Measurements from ENCODE around the gene CATSPERD. TPM values are rescaled to one million over a fixed set of nuclear protein-coding genes. Genes with fewer than 3 reads are reported as not detected.
A peak's percentile ranks its signal among the peaks of the same experiment; 100 is the strongest.

Gene CATSPERD
- total and polyA plus RNA-seq, 9 of the 15 experiments (the other 6 are each of a cell fraction or from before 2014, with no cell fraction given), result not detected

DNA sequence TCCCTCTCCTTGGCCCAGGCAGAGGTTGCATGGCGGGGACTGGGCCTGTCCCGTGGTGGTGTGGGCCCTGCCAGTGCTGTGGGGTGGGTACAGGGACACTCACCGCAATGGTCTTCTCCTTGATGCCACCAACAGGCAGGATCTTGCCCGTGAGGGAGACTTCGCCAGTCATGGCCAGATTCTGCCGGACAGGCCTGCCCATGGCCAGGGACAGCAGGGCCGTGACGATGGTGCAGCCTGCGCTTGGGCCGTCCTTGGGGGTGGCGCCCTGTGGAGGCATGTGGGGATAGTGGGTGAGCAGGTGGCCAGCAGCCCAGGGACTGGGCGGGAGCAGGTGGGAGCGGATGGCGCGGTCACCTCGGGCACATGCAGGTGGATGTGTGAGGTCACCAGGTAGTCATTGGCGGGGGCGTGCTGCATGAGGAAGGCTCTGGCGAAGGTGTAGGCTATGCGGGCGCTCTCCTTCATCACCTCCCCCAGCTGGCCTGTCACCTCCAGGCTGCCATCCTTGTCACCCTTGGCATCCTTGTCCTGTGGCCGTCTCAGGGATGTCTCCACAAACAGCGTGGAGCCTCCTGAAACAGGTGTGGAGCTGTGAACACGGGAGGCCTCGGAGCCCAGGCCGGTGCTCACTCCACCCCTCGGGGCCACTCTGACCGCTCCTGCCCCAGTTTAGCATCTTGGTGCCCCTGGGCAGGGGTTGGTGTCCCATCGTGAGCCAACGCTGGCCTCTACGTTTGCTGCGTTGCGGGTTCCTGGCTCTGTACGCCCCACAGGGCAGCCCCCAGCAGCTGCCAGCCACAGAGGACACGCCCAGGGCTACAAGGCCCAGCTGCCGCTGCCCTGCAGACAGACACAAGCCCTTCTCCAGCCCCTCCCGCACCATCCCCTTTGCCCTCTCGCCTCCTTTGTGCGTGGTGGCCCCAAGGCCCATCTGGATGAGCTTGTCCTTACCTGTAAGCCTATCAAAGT, 27.0 kb upstream of the CATSPERD start (continued):
- TF ChIP-seq, protein P1, sequence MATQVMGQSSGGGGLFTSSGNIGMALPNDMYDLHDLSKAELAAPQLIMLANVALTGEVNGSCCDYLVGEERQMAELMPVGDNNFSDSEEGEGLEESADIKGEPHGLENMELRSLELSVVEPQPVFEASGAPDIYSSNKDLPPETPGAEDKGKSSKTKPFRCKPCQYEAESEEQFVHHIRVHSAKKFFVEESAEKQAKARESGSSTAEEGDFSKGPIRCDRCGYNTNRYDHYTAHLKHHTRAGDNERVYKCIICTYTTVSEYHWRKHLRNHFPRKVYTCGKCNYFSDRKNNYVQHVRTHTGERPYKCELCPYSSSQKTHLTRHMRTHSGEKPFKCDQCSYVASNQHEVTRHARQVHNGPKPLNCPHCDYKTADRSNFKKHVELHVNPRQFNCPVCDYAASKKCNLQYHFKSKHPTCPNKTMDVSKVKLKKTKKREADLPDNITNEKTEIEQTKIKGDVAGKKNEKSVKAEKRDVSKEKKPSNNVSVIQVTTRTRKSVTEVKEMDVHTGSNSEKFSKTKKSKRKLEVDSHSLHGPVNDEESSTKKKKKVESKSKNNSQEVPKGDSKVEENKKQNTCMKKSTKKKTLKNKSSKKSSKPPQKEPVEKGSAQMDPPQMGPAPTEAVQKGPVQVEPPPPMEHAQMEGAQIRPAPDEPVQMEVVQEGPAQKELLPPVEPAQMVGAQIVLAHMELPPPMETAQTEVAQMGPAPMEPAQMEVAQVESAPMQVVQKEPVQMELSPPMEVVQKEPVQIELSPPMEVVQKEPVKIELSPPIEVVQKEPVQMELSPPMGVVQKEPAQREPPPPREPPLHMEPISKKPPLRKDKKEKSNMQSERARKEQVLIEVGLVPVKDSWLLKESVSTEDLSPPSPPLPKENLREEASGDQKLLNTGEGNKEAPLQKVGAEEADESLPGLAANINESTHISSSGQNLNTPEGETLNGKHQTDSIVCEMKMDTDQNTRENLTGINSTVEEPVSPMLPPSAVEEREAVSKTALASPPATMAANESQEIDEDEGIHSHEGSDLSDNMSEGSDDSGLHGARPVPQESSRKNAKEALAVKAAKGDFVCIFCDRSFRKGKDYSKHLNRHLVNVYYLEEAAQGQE (IDR thresholded peaks at IDR 0.05; ENCODE audit: borderline replicate concordance), result 0 out of 2 replicates have a peak, but pooled peaks have one; percentile 12
- TF ChIP-seq, protein P1 (CRISPR knock-in tag; IDR thresholded peaks at IDR 0.05; ENCODE audit: low read depth), result no peak
- TF ChIP-seq ZNF324 (CRISPR knock-in tag; IDR thresholded peaks at IDR 0.05) (0 out of 2 replicates have a peak, but pooled peaks have one; percentile 10), POLR2AphosphoS2 (IDR thresholded peaks at IDR 0.05; ENCODE audit: low read length) (peak; percentile 91), AFF4 (CRISPR knock-in tag; IDR thresholded peaks at IDR 0.05) (0 out of 2 replicates have a peak, but pooled peaks have one; percentile 2), E2F5 (CRISPR knock-in tag; IDR thresholded peaks at IDR 0.05) (no peak), SREBF1 (IDR thresholded peaks at IDR 0.05; ENCODE audit: borderline replicate concordance, low read depth, low read length) (no peak), RBFOX2 (IDR thresholded peaks at IDR 0.05; ENCODE audit: low read depth, low read length) (peak; percentile 73), SNRNP70 (optimal IDR thresholded peaks at IDR 0.05; ENCODE audit: low read depth, low read length) (peak; percentile 39), BRD9 (IDR thresholded peaks at IDR 0.05; ENCODE audit: low read depth, partially characterized antibody) (no peak), BRCA1 (IDR thresholded peaks at IDR 0.05) (no peak), BRCA1 (CRISPR knock-in tag; IDR thresholded peaks at IDR 0.05) (no peak), NCOA2 (IDR thresholded peaks at IDR 0.05; ENCODE audit: partially characterized antibody in 2 of 2) (no peak)

All from K562 (cell line).